ENCODE measurements around the gene TBC1D24. TPM values are rescaled to one million over a fixed set of nuclear protein-coding genes. Genes with fewer than 3 reads are reported as not detected.
"Not testable (repeated sequence)": the region's sequence is repeated elsewhere in the genome, so short reads cannot be mapped to it uniquely, and the experiment has no call there.

Gene TBC1D24
- total and polyA plus RNA-seq, 2 donors (not counting 1 experiment from before 2014, with no cell fraction given): 6.3 to 10.9 TPM

DNA sequence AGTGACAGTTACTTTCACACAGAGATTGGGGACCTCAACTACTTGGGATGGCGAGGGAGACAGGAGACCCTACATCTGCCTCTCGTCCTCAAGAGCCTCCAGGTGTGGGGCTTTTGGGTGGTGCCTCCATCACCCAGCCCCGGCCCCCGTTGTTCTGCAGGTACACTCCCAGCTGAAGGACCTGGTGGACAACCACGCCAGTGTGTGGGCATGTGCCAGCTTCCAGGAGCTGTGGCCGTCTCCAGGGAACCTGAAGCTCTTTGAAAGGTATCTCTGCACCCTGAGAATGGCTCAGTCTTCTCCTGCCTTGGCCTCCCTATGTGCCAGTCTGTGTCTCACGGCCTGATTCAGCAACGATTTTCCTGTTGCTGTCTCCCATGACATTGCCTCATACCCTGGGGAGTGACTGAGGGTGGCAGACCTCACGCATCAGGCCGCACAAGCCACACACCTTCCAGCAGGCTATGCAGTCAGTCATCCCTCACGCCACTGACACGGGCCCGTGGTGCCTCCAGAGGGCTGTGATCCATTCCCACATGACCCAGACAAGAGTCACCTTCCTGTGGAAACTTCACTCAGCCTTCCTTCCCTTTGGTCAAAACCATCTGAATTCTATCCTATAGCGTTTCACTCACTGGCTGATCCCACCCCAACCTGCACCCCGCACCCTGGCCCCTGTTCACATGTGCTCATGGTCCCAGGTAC, 42.0 kb upstream of the TBC1D24 start:
- TF ChIP-seq, protein P1, sequence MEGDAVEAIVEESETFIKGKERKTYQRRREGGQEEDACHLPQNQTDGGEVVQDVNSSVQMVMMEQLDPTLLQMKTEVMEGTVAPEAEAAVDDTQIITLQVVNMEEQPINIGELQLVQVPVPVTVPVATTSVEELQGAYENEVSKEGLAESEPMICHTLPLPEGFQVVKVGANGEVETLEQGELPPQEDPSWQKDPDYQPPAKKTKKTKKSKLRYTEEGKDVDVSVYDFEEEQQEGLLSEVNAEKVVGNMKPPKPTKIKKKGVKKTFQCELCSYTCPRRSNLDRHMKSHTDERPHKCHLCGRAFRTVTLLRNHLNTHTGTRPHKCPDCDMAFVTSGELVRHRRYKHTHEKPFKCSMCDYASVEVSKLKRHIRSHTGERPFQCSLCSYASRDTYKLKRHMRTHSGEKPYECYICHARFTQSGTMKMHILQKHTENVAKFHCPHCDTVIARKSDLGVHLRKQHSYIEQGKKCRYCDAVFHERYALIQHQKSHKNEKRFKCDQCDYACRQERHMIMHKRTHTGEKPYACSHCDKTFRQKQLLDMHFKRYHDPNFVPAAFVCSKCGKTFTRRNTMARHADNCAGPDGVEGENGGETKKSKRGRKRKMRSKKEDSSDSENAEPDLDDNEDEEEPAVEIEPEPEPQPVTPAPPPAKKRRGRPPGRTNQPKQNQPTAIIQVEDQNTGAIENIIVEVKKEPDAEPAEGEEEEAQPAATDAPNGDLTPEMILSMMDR (conservative IDR thresholded peaks at IDR 0.05 in 1 of 2, IDR thresholded peaks at IDR 0.05 in 1 of 2; ENCODE audit: low read depth in 1 of 2, low read length in 2 of 2): no peak
- TF ChIP-seq EZH2 (IDR thresholded peaks at IDR 0.05; ENCODE audit: low read length, missing control alignments): no peak
- Histone ChIP-seq H3K9ac (ENCODE audit: insufficient read depth, low read length) (no peak overlapping the region), H3K4me2 (ENCODE audit: extremely low read depth, insufficient read depth, low read length) (no peak overlapping the region), H3K36me3 (ENCODE audit: control insufficient read depth, insufficient read depth, low read length) (peaks cover 24% of the 10 kb centered on the region), H3K27ac (ENCODE audit: insufficient read depth, low read length) (no peak overlapping the region), H4K20me1 (ENCODE audit: control insufficient read depth, extremely low read depth, insufficient read depth, low read length) (no peaks in the 10 kb centered on the region), H3K4me3 (replicated peaks in 1 of 4; ENCODE audit: control extremely low read depth in 1 of 4, insufficient read depth in 1 of 4, low read depth in 3 of 4, low read length in 4 of 4) (no peak overlapping the region), H2AFZ (ENCODE audit: low read length) (no peak overlapping the region), H3K79me2 (ENCODE audit: control insufficient read depth, insufficient read depth, low read length) (peaks cover 32% of the 10 kb centered on the region), H3K9me3 (ENCODE audit: control insufficient read depth, insufficient read depth, low read depth, low read length) (no peaks in the 10 kb centered on the region), H3K27me3 (ENCODE audit: control insufficient read depth, insufficient read depth, low read length) (no peaks in the 10 kb centered on the region), H3K4me1 (ENCODE audit: control insufficient read depth, extremely low read depth, insufficient read depth, low read length) (peaks cover 7% of the 10 kb centered on the region)
- no peak for DNase-seq (ENCODE audit: low read depth in 2 of 2)

DNA sequence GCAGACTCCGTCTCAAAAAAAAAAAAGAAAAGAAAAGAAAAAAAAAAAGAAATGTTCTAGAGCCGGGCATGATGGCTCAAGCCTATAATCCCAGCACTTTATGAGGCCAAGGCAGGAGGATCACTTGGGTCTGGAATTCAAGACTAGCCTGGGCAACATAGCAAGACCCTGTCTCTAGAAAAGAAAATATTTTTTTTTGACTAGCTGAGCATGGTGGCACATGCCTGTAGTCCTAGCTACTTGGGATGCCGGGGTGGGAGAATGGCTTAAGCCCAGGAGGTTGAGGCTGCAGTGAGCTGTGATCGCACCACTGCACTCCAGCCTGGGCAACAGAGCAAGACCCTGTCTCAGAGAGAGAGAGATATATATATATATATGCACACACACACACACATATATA, 39.7 kb upstream of the TBC1D24 start:
- H3K4me3 ChIP-seq (replicated peaks in 1 of 4; ENCODE audit: control extremely low read depth in 1 of 4, insufficient read depth in 1 of 4, low read depth in 3 of 4, low read length in 4 of 4); H3K4me2 ChIP-seq (ENCODE audit: extremely low read depth, insufficient read depth, low read length); H3K4me1 ChIP-seq (ENCODE audit: control insufficient read depth, extremely low read depth, insufficient read depth, low read length); H3K27ac ChIP-seq (ENCODE audit: insufficient read depth, low read length); H2AFZ ChIP-seq (ENCODE audit: low read length); H3K27me3 ChIP-seq (ENCODE audit: control insufficient read depth, insufficient read depth, low read length); H4K20me1 ChIP-seq (ENCODE audit: control insufficient read depth, extremely low read depth, insufficient read depth, low read length); DNase-seq (ENCODE audit: low read depth in 2 of 2); H3K9me3 ChIP-seq (ENCODE audit: control insufficient read depth, insufficient read depth, low read depth, low read length); H3K9ac ChIP-seq (ENCODE audit: insufficient read depth, low read length): not testable (repeated sequence)
- Histone ChIP-seq H3K36me3 (ENCODE audit: control insufficient read depth, insufficient read depth, low read length) (peaks cover 35% of the 10 kb centered on the region), H3K79me2 (ENCODE audit: control insufficient read depth, insufficient read depth, low read length) (peaks cover 23% of the 10 kb centered on the region)

- H3K79me2 ChIP-seq (ENCODE audit: control insufficient read depth, insufficient read depth, low read length): peaks cover 14% of the 10 kb centered on the region
- H3K9me3 ChIP-seq (ENCODE audit: control insufficient read depth, insufficient read depth, low read depth, low read length): no peaks in the 10 kb centered on the region
- peaks cover 35% of the 10 kb centered on the region for H3K36me3 ChIP-seq (ENCODE audit: control insufficient read depth, insufficient read depth, low read length)
- no peak overlapping the region for H3K4me3 ChIP-seq (replicated peaks in 1 of 4; ENCODE audit: control extremely low read depth in 1 of 4, insufficient read depth in 1 of 4, low read depth in 3 of 4, low read length in 4 of 4)
- no peak overlapping the region for H3K9ac ChIP-seq (ENCODE audit: insufficient read depth, low read length)
- no peaks in the 10 kb centered on the region for H4K20me1 ChIP-seq (ENCODE audit: control insufficient read depth, extremely low read depth, insufficient read depth, low read length)
- no peak overlapping the region for H3K4me2 ChIP-seq (ENCODE audit: extremely low read depth, insufficient read depth, low read length)
- TF ChIP-seq, protein P1 (conservative IDR thresholded peaks at IDR 0.05 in 1 of 2, IDR thresholded peaks at IDR 0.05 in 1 of 2; ENCODE audit: low read depth in 1 of 2, low read length in 2 of 2): no peak
- TF ChIP-seq EZH2 (IDR thresholded peaks at IDR 0.05; ENCODE audit: low read length, missing control alignments): no peak
- no peaks in the 10 kb centered on the region for H3K27me3 ChIP-seq (ENCODE audit: control insufficient read depth, insufficient read depth, low read length)
- DNase-seq (ENCODE audit: low read depth in 2 of 2): no peak
- no peak overlapping the region for H3K27ac ChIP-seq (ENCODE audit: insufficient read depth, low read length)
- no peak overlapping the region for H2AFZ ChIP-seq (ENCODE audit: low read length)
- peaks cover under 1% of the 10 kb centered on the region for H3K4me1 ChIP-seq (ENCODE audit: control insufficient read depth, extremely low read depth, insufficient read depth, low read length)
These were observed 38.8 kb upstream of the TBC1D24 start for GRCh38 chr16:2436110-2436509.
